ENCODE results near the gene PHF13. TPM values are rescaled to one million over a fixed set of nuclear protein-coding genes. Genes with fewer than 3 reads are reported as not detected.

The PHF13 gene
- total and polyA plus RNA-seq, 9 of the 15 experiments (the other 6 are each of a cell fraction or from before 2014, with no cell fraction given): 1.8 to 36.1 (median 11.7) TPM

GRCh38 chr1:6580119-6580592 lies 33.4 kb upstream of the PHF13 start (continued):
- TF ChIP-seq ZBTB11 (CRISPR knock-in tag; IDR thresholded peaks at IDR 0.05): peak in 2 of 3 experiments; percentile 60 to 75; a peak in 3 of 6 replicates
- peak; percentile 68 for TF ChIP-seq ELF2 (CRISPR knock-in tag; IDR thresholded peaks at IDR 0.05)
- peak in 1 of 2 experiments; percentile 16; a peak in 1 of 4 replicates for TF ChIP-seq MLLT1 (IDR thresholded peaks at IDR 0.05)
- TF ChIP-seq ZNF12 (CRISPR knock-in tag; IDR thresholded peaks at IDR 0.05): 0 out of 2 replicates have a peak, but pooled peaks have one; percentile 56
- TF ChIP-seq MIER1 (IDR thresholded peaks at IDR 0.05; ENCODE audit: low read depth): no peak
- TF ChIP-seq RFX5 (IDR thresholded peaks at IDR 0.05; ENCODE audit: low read depth, low read length): no peak
- TF ChIP-seq SAP30 (IDR thresholded peaks at IDR 0.05; ENCODE audit: borderline replicate concordance, insufficient read depth, low read depth, low read length, poor library complexity, severe bottlenecking): peak; percentile 75
- 0 out of 2 replicates have a peak, but pooled peaks have one; percentile 78 for TF ChIP-seq ERF (CRISPR knock-in tag; IDR thresholded peaks at IDR 0.05)
- TF ChIP-seq SMAD3 (CRISPR knock-in tag; conservative IDR thresholded peaks at IDR 0.05): 0 out of 2 replicates have a peak, but pooled peaks have one; percentile 27
- TF ChIP-seq ZNF165 (CRISPR knock-in tag; IDR thresholded peaks at IDR 0.05; ENCODE audit: borderline replicate concordance): no peak
- TF ChIP-seq ATF4 (CRISPR knock-in tag; IDR thresholded peaks at IDR 0.05): 0 out of 2 replicates have a peak, but pooled peaks have one; percentile 33
- TF ChIP-seq EGR1 (conservative IDR thresholded peaks at IDR 0.05): 0 out of 2 replicates have a peak, but pooled peaks have one; percentile 26
- peak in 1 of 2 experiments; percentile 77; a peak in 1 of 4 replicates for TF ChIP-seq HDAC1 (IDR thresholded peaks at IDR 0.05)
- TF ChIP-seq SAFB (IDR thresholded peaks at IDR 0.05; ENCODE audit: borderline replicate concordance, low read depth, low read length): 0 out of 2 replicates have a peak, but pooled peaks have one; percentile 43
- peak; percentile 32; the same call in 1 of the 2 replicates for TF ChIP-seq FOSL1 (tag; conservative IDR thresholded peaks at IDR 0.05)
- TF ChIP-seq ZBTB26 (CRISPR knock-in tag; IDR thresholded peaks at IDR 0.05): 0 out of 2 replicates have a peak, but pooled peaks have one; percentile 52
- TF ChIP-seq WHSC1 (IDR thresholded peaks at IDR 0.05; ENCODE audit: low read length): no peak
- TF ChIP-seq PCBP1 (IDR thresholded peaks at IDR 0.05; ENCODE audit: low read depth, low read length, poor library complexity, severe bottlenecking): peak; percentile 66
- TF ChIP-seq NFRKB (IDR thresholded peaks at IDR 0.05; ENCODE audit: low read depth): 0 out of 2 replicates have a peak, but pooled peaks have one; percentile 39
- TF ChIP-seq RBBP5 (IDR thresholded peaks at IDR 0.05; ENCODE audit: borderline replicate concordance, insufficient read depth, low read length, poor library complexity, severe bottlenecking): peak; percentile 30
- no peak for TF ChIP-seq GATAD2A (IDR thresholded peaks at IDR 0.05)

Data from K562 (cell line).